Activated CD4-positive, alpha-beta T cell treated with anti-CD3 and anti-CD28 coated beads, Interleukin-2, Interleukin-6, amounts not matched to agents 100 ng/mL and 50 ng/mL, durations not matched to agents 16 hours and 8 hours (primary cell): ENCODE results near the gene MYO3A.
"Not testable (repeated sequence)": the region's sequence is repeated elsewhere in the genome, so short reads cannot be mapped to it uniquely, and the experiment has no call there.

Experiments
- DNase-seq: peaks from one replicate; pipeline ENCODE4 v3.0.0-alpha.2; 2020

MYO3A gene

DNA sequence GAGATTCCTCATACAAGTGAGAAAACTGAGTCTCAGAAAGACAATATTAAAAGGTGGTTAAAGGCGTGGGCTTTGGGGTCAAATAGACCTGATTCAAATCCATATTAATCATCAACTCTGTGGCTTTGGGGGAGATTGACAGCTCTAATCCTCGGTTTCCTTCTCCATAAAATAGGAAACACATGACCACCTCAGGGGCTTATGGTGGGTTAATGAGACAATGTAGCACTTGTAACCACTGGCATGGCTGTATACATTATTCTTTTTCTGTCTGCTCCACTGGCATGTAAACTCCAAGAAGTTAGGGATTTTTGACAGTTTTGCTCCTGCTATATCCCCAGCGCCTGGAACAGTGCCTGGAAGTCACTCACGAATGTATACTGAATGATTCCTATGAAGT lies 161.8 kb downstream of the MYO3A start:
- no peak for DNase-seq

DNA sequence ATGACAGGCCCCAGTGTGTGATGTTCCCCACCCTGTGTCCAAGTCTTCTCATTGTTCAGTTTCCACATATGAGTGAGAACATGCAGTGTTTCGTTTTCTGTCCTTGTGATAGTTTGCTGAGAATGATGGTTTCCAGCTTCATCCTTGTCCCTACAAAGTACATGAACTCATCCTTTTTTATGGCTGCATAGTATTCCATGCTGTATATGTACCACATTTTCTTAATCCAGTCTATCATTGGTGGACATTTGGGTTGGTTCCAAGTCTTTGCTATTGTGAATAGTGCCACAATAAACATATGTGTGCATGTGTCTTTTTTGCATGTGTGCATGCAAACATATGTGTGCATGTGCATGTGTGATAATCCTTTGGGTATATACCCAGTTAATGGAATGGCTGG lies 163.5 kb downstream of the MYO3A start:
- DNase-seq, result not testable (repeated sequence)

DNA sequence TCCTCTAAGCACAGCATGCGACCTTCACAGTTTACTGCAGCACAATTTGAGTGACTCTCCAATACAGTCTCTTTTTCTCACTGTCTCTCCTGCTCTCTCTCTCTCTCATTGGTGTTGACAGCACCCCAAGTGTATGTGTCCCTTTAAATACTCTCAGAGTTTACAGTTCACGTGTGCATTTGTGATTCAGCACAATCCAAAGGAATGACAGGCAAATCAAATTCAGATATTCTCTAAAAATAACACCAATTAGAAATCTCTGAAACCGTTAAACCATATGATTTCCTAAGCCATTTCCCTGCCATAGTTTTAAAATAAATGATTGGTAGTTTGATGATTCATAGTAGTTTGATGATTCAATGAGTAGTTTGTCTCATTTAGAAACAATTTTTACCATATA lies 178.5 kb downstream of the MYO3A start:
- no peak for DNase-seq

DNA sequence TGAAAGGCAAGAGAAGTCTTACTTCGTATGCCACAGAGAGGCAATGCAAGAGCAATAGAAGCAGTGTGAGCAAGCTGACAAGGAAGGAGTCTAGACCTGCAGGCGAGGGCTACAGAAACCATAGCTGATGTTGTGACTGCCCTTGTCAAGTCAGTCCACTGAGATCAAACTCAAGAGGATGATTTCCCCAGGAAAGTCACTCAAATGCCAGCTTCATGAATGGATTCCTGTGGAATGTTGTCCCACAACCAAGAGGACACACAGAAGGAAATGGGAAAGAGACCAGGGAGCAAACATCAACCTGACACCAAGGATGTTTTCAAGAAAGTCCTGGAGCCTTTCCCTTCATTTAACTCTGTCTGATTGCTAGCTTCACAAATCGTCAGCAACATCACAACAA lies 204.6 kb downstream of the MYO3A start:
- DNase-seq, result no peak

DNA sequence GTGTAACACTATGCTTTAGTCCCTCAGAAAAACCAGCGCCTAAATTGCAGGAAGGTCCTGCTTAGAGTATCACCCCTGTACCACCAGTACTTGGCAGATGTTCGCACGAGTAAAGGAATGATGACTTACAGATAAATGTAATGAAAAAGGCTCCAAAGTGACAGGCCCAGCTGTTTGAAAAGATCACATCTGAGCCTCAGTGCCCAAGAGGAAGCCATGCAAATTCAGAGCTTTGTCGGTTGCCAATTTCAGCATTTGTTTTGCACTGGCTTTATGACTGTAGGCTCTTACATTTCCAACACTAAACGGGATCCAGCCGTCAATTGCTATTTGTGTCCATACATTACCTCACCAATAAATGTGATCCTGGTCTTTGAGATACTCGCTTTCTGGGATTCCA lies 222.0 kb downstream of the MYO3A start:
- no peak for DNase-seq

DNA sequence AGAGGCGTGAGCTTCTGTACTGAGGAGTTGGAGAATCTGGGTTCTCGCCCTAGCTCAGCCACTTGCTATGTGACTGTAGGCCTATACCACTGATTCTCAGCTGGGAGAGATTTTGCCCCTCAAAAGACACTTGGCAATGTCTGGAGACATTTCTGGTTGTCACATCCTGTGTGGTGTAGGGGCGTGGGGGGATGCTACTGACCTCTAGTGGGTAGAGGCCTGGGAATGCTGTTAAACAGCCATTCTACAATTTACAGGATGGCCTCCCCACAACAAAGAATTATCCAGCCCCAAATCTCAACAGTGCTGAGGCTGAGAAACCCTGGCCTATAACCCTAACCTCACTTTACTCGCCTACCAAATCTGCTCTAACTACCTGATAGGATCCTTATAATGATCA lies 223.7 kb downstream of the MYO3A start:
- DNase-seq, result no peak

DNA sequence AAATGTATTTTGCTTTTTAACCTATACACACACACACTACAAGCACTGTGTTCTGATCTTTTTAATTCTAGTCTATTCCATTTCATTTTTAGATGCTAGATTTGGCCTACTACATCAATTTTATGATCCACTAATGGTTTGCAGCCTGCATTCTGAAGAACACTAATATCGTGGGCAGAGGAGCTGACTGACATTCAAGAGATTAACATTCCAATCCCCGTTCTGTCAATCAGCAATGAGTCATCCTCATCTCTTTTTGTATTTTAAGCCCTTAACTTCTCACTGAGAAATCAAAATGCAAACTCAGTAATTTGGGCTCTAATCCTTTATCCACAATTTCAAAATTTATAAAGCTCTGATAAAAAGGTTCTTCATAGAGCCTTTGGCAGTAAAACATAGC lies 235.4 kb downstream of the MYO3A start:
- DNase-seq, result no peak

DNA sequence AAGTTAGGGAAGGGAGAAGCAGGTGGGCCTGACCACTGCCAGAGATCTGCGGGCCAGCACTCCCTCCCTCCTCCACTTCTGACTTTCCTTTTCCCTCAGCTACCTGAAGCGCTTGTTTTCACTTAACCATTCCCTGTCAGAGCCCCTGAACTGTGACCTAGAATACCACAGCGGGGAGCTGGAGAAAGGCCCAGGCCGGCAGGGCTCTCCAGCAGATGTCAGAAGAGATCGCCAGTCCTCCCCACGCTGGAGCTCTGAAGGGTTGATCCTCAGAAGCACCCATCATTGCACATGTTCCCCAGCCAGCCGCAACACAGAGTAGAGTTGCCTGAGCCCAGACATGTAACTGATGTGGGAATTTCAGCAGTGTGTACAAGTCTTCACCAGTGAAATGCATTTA lies 238.1 kb downstream of the MYO3A start:
- no peak for DNase-seq

DNA sequence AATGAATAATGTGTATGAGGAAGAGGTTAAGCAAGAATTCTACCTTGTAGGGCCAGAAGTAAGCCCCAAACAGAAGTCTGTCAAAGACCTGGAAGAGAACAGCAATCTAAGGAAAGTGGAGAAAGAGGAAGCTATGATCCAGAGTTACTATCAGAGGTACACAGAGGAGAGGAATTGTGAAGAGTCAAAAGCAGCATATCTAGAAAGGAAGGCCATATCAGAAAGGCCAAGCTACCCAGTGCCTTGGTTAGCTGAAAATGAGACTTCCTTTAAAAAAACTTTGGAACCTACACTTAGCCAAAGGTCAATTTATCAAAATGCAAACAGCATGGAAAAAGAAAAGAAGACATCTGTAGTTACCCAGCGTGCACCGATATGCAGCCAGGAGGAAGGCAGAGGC lies 239.8 kb downstream of the MYO3A start:
- DNase-seq, result no peak

DNA sequence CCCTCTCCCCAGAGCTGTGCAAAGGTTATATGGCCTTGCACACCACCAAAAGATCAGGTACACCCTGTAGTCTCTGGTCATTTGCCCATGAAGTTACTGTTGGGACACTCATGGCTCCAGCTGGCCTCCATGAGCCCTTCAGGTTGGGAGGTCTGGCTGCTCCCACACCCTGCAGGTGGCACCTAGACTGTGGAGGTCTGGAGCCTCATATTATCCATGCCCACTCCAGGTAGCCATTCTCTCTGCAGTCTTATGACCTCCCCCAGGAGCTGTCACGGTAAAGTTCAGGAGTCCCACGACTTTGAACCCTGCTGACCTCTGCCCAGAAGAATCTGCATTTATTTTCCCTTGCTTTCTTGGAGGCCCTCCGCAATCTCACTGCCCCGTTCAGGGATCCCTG lies 243.3 kb downstream of the MYO3A start:
- no peak for DNase-seq

DNA sequence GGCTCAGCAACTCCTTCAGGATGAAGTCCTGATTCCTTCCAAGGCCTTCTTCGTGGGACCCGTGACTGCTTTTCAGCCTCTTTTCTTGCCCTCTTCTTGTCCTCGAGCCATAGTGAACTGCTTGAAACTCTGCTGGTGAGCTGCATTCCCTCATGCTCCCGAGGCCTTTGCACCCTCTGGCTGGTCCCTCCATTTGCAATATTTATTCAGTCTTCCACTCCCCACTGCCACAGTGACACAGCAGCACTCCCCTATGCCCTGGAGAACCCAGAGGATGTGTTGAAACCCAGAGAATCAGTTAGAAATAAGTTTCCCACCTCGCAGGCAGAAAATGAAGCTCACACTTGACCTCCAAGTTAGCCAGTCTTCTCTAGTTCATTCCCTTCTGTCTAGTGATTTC lies 260.2 kb downstream of the MYO3A start:
- no peak for DNase-seq

DNA sequence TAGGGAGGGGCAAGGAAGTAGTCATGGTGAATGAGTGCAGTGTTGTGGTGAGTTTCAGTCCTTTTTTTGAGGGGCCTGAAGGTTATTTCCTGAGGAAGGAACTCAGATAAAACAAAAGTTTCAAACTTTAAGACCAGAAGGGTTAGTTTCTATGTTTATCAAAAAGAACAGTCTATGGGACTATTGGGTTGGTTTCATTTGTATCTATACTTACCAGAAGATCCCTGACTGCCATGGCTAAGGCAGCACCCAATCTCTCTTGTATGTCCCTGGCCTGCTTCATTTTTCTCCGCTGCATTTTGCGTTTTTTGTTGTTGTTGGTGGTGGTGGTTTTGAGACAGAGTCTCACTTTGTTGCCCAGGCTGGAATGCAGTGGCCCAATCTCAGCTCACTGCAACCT lies 263.2 kb downstream of the MYO3A start:
- DNase-seq, result no peak

DNA sequence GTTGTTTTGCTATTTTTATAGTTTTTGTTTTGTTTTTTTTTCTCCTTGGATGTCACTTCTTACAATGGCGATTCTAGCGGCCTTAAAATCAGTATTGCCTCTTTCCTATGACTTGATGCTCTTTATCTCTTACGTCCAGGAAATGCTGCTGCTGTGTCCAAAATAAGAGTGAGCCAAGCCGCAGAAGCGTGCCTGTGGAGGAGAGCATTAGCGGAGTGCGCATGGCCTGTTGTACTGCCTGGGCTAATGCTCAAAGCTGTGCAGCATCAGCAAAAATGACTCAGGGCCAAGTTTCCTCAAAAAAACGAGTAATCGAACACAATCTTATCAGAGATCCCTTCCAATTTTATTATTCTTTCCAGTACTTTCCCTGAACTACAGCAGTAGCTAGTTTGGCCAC lies 264.1 kb downstream of the MYO3A start:
- DNase-seq, result no peak

DNA sequence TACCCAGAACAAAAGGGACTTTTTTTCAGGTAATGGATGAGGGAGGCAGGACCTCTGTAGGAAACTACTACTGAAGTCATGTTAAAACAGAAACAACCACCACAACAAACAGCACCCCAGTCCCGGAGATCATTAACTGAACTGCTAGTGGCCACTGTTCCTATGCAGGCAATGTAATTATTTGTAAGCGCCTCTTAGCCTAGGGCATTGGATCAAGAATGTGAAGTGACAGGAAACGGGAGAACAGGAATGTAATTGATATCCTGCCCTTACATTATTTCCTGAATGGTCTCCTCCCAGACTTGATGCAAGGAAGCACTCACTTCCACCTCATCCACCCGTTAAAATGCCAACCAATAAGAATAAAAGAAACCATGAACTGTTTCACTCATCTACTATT lies 265.8 kb downstream of the MYO3A start:
- no peak for DNase-seq

DNA sequence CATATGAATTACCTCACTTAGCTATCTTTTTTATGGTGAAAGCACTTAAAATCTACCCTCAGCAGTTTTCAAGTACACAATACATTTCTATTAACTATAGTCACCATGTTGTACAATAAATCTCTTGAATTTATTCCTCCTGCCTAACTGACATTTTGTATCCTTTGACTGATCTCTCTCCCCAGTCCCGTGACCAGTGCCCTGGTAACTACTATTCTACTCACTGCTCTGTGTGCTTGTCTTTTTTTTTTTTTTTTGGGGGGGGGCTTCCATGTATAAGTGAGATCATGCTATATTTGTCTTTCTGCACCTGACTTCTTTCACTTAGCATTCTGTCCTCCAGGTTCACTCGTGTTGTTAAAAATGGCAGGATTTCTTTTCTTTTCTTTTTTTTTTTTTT lies 271.2 kb downstream of the MYO3A start:
- DNase-seq, result no peak

DNA sequence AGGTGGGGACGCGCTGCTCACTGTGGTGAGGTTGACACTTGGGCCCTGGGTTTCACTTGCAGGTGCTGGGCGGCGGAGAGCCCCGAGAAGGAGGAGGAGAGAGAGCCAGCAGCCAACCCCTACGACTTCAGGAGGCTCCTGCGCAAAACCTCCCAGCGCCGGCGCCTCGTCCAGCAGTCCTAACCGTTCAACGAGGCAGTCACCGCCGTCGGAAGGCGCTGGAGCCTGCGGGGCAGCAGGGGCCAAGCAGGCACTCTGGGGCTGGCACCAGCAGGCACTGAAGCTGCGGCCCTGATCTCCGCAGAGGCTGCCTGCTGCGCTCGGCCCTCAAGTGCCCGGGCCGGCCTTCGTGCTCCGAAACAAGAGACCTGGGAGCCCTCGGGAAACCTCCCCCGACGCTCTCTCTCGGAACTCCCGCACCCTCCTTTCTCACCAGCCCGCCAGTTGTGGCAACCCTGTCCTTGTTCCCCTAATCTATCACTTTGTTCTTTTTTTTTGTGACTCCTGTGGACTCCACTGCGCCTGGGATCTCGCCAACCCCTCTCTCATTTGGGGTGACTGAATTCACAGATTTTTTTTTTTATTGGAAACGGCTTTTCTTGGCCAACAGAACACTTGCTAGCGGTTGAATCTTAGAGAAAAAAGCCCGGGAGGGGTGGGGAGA lies 277.9 kb downstream of the MYO3A start:
- DNase-seq, result no peak

DNA sequence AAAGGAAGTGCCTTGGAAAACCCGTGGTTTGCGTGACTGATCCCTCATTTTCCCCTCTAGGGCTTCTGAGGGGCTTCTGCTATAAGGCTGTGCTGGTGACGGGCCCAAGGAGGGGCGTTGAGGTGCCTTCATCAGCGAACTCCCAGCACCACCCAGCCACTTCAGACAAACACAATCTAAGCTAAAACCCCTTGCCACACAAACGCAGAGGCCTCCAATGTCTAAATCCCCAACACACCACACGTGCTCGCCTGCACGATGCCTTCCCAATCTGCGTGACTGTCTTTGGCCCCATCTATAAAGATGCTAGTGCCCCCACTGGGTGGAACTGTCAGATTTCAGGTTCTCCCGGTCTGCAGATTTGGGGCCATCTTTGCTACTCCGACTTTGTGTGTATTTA lies 278.5 kb downstream of the MYO3A start:
- no peak for DNase-seq

DNA sequence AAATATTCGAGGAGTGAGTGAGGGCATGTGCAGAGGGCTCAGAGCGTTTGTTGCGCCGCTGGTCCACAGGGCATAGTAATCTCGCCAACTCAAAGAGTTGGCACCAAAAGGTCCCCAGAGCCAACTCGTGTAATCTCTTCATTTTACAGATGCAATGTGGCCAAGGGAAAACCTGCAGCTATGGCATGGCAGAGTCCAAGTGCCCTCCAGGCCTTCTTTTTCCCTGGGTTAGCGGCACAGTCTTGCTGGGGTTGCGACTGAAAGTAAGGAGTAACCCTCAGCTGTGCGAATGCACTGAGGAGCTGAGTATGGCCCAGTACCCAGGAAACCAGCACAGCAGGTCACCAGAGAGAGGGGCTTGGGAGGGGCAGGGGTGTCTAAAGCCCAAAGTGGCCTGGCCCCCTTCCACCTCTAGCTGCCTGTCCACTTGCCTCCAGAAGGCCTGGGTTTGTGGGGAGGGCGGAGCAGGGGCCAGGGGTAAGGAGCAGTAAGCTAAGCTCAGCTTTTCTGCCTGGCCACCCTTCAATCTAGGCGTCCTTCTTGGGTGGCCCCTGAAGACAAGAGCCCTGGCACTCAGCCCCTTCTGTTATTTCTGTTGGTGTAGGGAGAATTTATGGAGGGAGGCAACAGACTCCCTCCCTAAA lies 279.2 kb downstream of the MYO3A start:
- no peak for DNase-seq

DNA sequence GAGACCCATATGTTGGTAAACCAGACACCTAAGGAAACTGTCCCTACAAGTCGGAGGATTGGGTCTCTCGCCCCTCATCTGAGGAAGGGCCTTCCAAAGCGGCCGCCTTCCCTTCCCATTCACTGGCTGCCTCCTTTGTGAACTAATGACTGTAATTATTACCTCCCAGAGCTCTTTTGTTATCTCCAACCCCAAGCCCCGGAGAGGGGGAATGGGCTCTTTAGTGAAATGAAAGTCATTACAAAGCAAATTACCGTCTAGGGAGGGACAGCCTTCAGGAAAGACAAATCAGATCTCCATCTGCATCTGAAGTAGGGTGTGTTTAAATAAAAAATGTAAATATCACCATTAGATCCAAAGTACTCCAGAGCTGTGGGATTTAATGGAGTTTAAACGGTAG lies 280.0 kb downstream of the MYO3A start:
- no peak for DNase-seq

DNA sequence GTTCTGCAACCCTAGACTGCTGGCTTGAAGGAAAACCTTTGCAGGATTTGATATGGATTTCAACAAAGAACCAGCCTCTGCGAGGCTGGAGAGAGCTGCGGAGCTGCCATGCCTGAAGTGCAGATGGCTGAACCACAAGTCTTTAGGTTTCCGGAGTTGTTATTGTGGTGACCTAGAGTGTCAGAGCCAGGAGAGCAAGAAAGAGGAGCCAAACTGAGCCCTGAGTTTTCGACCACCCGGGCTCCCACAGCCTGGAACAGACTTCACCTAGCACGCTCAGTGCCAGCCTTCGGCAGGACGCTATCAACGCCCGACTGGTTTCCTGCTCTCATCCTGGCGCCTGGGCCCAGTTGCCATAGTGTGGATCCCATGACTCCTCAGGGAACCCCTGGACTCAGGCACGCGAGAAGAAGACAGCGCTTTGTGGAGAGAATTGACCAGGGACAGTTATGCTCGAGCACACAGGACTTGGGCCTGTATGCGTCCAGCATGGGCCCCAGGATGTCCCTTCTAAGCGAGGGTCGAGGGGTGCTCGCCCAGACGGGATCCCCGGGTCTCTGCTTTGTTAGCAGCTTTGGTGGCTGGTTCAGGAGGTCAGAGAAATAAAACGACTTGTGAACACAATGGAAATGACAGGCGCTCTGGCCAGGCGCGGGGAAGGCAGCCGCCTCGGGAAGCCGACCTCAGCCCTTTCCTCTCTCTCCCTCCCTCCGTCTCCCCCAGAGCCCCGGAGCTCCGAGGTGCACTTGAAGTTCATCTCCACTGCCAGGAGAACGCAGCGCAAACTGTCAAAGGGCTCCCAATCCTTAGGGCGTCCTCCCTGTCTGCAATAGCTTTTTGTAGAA lies 280.7 kb downstream of the MYO3A start:
- no peak for DNase-seq

DNA sequence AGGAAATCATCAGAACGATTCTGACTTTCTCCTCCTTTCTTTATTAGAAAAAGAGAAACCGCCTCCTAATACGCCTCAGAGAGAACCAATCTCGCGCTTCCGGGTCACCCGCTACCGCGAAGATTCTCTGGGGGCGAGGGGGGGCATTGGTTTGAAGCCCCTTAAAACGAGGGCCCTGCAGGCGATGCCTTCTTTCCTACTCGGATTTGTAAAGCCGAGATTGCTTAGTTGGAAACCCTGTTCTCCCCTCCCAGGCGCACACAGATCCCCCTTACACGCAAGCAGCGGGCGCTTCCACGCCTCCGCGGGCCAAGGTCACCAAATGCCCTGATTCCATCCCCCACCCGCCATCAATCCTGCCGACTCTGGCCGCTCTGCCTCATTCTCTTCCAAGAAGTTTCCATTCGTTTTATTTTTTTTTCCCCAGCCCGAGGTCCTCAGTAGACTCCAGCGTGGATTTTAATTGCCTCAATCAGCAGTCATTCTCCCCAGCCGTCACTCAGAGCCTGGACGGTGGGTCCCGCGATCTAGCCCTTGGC lies 281.4 kb downstream of the MYO3A start:
- no peak for DNase-seq

DNA sequence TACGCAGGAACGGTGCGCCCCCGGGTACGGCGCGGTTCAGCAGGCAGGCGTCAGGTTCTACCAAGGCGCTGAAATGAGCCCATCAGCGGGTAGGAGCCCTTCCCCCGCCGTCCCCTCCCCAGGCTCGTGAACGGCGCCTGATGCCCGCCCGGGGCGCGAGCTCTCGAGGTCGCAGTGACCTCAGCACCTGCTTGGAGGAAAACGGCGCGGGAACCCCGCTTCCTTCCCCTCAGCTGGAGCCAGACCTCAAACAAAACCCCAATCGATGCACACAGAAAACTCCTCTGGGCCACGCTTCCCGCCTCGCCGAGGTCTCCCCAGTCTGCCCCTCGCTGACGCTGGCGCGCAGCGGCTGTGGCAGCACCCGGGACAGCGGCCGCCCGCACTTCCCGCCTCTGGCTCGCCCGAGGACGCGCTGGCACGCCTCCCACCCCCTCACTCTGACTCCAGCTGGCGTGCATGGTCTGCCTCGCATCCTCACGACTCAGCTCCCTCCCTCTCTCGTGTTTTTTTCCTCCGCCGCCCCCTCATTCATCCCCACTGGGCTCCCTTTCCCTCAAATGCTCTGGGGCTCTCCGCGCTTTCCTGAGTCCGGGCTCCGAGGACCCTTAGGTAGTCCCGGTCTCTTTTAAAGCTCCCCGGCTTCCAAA lies 282.0 kb downstream of the MYO3A start:
- DNase-seq, result peak; percentile 25
